ENCODE measurements around the gene IFNA5. TPM values are rescaled to one million over a fixed set of nuclear protein-coding genes. Genes with fewer than 3 reads are reported as not detected.
A peak's percentile ranks its signal among the peaks of the same experiment; 100 is the strongest.

IFNA5 gene
- total RNA-seq: not detected

DNA sequence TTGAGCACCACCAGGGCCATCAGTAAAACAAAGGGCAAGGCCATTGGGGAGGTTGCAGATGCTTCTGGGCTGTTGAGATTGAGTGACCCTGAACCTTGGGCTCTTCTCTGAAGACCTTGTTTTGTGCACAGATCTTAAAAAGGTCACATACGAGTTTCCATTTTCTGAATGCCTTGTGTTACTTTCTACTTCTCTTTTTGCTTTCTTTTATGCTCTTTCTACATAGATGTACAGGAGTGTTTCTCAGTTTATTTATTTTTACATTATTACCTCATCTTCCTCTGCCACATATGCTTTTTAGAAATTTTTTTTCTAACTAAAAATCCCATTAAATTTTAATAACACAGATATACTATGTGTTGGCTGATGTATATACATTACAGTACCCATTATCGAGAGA, at the start of gene IFNA5:
Gene IFNA5, minus strand, starts transcription at position 101 of the 400 bp plus-strand sequence. Its CDS starts 57 bp downstream, at position 44.
- ChIA-PET POLR2A (no interaction called here), CTCF (no interaction called here)
- no peak for DNase-seq
- Mint-ChIP-seq H3K4me1 (no peaks in the 10 kb centered on the region), H3K27me3 (peaks cover 51% of the 10 kb centered on the region), H3K36me3 (ENCODE audit: low read depth) (no peaks in the 10 kb centered on the region), H3K9me3 (no peaks in the 10 kb centered on the region), H3K27ac (no peak within 1 kb of the TSS), H3K4me3 (no peak within 1 kb of the TSS)

DNA sequence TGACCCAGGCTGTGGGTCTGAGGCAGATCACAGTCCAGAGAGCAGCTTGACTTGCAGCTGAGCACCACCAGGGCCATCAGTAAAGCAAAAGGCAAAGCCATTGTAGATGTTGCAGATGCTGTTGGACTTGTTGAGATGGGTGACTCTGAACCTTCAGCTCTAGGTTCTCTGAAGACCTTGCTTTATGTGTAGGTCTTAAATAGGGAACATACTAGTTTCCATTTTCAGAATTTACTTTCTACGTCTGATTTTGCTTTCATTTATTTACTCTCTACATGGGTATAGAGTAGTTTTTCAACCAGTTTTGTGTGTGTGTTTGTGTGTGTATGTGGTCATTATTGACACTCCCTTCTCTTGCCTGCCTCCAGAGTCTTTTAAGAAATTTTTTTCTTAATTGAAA, 45.7 kb upstream of the IFNA5 start, which contains the start of gene IFNA6:
Gene IFNA6, minus strand, starts transcription at position 101 of the 400 bp plus-strand sequence. Its CDS starts 0 bp downstream, at position 101.
- CTCF ChIA-PET: interaction anchor here (1.8 kb wide), 1 partner anchor 24 kb away, joined by 5 read pairs; no protein-coding TSS in a partner anchor
- Mint-ChIP-seq H3K27ac (no peak within 1 kb of the TSS), H3K9me3 (peaks cover 6% of the 10 kb centered on the region), H3K27me3 (peaks cover 69% of the 10 kb centered on the region), H3K4me1 (no peaks in the 10 kb centered on the region), H3K4me3 (no peak within 1 kb of the TSS), H3K36me3 (ENCODE audit: low read depth) (peaks cover 6% of the 10 kb centered on the region)
- POLR2A ChIA-PET: no interaction called here
- no peak for DNase-seq

DNA sequence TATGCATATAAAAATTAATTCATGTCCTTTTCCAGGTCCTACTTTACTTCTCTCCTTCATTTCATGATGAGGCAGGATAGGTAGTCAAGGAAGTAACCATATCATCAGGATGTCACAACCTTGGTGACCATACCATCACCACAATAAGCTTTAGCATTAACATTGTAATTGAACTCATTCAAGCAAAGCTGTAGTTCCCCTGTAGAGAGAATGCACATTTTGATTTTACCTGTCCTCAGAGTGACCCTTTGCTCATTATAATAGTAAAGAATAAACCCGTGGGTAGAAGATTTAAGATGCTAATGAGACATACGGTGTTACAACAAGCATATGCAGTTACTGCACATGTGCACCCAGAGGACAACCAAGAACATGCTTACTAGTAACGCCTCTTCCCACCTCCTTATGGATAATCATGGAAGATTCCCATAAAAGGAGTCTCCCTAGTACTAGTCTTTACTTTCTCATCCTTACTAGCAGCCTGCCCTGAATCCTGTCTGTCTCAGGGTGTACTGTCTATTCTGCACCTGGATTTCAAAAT, 43.4 kb upstream of the IFNA5 start:
- peaks cover 69% of the 10 kb centered on the region for H3K27me3 Mint-ChIP-seq

DNA sequence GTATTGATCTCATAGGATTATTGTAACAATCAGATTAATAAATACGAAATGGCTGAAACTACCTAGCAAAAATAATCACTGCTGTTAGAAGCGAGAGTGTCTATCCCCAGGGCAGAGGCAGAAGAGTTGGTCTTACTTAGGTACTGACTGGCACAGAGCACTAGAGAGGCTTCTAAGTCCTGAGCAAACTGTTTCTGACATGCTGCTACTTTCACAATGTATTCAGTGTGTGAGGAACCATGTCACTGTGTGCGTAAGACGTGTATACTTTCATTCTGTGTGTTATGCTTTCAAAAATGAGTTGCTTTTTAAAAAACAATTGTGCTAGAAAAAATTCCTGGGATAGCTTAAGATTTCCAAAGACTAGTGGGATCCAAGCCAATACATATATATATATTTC, 35.6 kb upstream of the IFNA5 start:
- Mint-ChIP-seq H3K9me3 (peaks cover 10% of the 10 kb centered on the region), H3K36me3 (ENCODE audit: low read depth) (peaks cover 6% of the 10 kb centered on the region), H3K4me1 (peaks cover 9% of the 10 kb centered on the region), H3K4me3 (no peak overlapping the region), H3K27me3 (peaks cover 36% of the 10 kb centered on the region), H3K27ac (no peak overlapping the region)
- CTCF ChIA-PET: no interaction called here
- DNase-seq: no peak
- POLR2A ChIA-PET: no interaction called here

More for the DNA sequence above, 43.4 kb upstream of the IFNA5 start:
- ChIA-PET POLR2A (no interaction called here), CTCF (no interaction called here)
- Mint-ChIP-seq H3K9me3 (peaks cover 8% of the 10 kb centered on the region), H3K4me3 (no peak overlapping the region), H3K4me1 (no peaks in the 10 kb centered on the region), H3K36me3 (ENCODE audit: low read depth) (peaks cover 5% of the 10 kb centered on the region), H3K27ac (no peak overlapping the region)
- DNase-seq: no peak

DNA sequence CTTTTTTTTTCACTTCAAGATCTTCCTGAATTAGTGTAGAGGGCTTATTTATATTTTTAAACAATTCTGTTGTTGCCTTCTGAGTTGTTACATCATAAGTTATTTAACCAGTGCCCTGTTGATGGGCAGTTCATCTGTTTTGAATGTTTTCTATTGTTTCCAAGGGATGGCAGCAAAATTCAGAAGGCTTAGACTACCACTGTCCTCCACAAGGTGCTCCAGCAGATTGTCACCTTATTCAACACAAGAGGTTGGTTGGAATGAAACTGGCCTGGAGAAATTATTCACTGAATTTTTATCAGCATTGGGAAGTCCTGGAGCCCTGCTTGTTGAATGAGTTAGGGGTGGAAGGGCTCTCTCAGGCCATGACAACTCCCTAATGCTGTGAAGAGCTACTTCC, 31.3 kb upstream of the IFNA5 start:
- H3K4me3 Mint-ChIP-seq: no peak overlapping the region
- peaks cover 39% of the 10 kb centered on the region for H3K4me1 Mint-ChIP-seq
- H3K9me3 Mint-ChIP-seq: peaks cover 2% of the 10 kb centered on the region
- DNase-seq: no peak
- H3K27ac Mint-ChIP-seq: no peak overlapping the region
- CTCF ChIA-PET: interaction anchor here (1.0 kb wide), 1 partner anchor 10 kb away, joined by 4 read pairs; no protein-coding TSS in a partner anchor
- peaks cover 27% of the 10 kb centered on the region for H3K36me3 Mint-ChIP-seq (ENCODE audit: low read depth)
- POLR2A ChIA-PET: no interaction called here
- H3K27me3 Mint-ChIP-seq: peaks cover 15% of the 10 kb centered on the region

DNA sequence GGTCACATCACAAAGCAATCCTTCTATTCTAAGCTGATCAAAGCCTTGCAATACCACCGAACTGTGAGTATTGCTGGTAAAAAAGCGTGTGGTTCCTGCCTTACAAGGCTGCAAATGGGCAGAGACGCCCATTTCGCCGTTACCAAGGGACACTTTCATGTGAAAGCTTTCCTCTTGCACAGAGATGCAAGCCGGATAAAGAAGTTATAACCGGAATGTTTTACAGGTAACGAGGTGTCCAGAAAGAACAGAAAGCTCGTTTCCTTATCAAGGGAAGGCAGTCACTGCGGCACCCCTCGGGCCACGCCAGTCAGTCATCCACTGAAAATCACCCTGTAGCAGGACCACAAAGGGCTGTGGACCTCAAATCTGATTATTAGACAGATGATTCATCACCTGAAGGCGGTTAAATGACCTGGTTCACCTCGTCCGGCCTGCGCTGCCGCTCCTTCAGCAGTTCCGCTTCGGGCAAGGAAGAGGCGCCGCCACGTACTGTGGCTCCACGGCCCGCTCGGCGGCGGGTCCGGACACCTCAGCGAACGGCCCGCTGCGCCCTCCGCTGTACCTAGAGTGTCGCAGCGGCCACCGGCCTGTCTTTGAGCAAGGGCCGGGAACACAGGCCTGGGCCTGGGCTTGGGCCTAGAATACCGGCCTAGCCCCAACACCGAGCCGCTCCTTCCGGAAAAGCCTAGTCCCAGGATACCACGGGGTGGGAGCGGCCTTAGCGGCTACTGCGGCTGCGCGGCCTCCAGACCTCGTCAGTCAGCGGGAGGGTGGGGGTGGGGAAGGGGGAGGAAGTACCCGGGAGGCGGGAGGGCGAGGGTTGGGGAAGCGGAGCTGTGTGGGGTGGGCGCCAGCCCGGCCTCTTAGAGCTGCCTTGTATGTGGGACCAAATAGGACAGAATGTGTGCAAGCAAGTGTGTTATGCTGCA, 29.9 kb upstream of the IFNA5 start, which contains the start of gene KLHL9:
Gene KLHL9, minus strand, starts transcription at position 704 of the 932 bp plus-strand sequence. Its CDS starts 545 bp downstream, at position 159.
- peaks cover 37% of the 10 kb centered on the region for H3K36me3 Mint-ChIP-seq (ENCODE audit: low read depth)
- POLR2A ChIA-PET: no interaction called here
- peak; percentile 87 for DNase-seq
- H3K4me1 Mint-ChIP-seq: peaks cover 50% of the 10 kb centered on the region
- H3K9me3 Mint-ChIP-seq: peaks cover 2% of the 10 kb centered on the region
- peaks cover 12% of the 10 kb centered on the region for H3K27me3 Mint-ChIP-seq
- H3K27ac Mint-ChIP-seq: peak within 1 kb of the TSS; percentile 96
- CTCF ChIA-PET: interaction anchor here (0.8 to 2.0 kb wide), 5 partner anchors 9 to 224 kb away, joined by 3 to 10 read pairs (median 5); no protein-coding TSS in a partner anchor
- H3K4me3 Mint-ChIP-seq: peak within 1 kb of the TSS; percentile 91

DNA sequence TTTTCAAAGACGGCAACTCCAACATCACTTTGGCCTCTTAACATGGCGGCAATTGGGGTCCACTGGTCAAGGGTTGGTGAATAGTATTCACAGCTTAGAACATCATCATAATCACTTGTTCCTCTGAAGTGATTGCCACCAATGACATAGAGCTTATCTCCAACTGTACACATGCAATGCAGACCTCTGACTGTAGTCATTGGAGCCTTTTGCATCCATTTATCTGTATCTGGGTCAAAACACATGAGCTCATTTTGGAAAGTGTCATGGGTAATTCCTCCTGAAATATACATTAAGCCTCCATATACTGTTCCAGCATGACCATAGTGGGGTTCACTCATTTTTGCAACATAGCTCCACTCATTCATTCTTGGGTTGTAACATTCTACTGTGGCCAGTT, 28.1 kb upstream of the IFNA5 start:
- Mint-ChIP-seq H3K36me3 (ENCODE audit: low read depth) (peaks cover 41% of the 10 kb centered on the region), H3K27ac (no peak overlapping the region), H3K4me3 (peak overlapping the region; percentile 91), H3K9me3 (peaks cover 2% of the 10 kb centered on the region), H3K4me1 (peaks cover 59% of the 10 kb centered on the region), H3K27me3 (peaks cover 3% of the 10 kb centered on the region)
- CTCF ChIA-PET: interaction anchor here (0.6 to 2.0 kb wide), 2 partner anchors 63 to 251 kb away, joined by 3 to 10 read pairs; no protein-coding TSS in a partner anchor
- POLR2A ChIA-PET: no interaction called here
- DNase-seq: no peak

DNA sequence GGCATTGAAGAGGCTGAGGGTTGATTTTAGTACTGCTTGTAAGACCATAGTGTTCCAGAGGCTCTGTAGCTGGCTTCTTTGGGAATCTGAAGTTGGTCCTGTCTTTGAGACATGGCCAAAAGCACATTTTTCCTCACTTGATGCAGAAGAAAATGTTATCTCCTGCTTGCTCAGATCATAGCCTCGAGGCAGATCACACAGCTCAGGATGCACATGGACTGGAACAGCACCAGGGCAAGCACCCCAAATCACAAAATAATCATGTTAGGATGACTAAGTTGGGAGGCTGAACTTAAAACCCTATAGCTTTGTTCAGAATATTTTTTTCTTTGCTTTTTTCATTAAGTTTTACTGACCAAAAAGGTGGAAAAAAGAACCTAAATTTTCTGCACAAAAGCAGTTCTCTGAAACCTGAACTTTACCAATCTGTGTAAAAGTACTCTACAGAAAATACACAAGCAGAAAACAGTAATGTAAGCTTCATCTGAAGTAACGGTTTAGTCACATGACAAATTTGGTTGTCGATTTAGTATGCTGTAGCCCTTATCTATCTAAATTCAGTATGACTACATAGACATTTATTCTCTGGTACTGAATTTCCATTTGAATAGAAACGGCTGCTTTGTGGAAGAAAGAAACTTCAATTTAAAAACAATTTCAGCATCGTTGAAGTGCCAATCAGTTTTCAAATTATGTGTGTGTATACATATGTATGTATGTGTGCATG, 26.7 kb upstream of the IFNA5 start:
- CTCF ChIA-PET: interaction anchor here (2.3 kb wide), 1 partner anchor 64 kb away, joined by 5 read pairs; no protein-coding TSS in a partner anchor
- Mint-ChIP-seq H3K27me3 (no peaks in the 10 kb centered on the region), H3K36me3 (ENCODE audit: low read depth) (peaks cover 41% of the 10 kb centered on the region), H3K4me1 (peaks cover 65% of the 10 kb centered on the region), H3K27ac (no peak overlapping the region), H3K4me3 (no peak overlapping the region), H3K9me3 (peaks cover 2% of the 10 kb centered on the region)
- POLR2A ChIA-PET: no interaction called here
- no peak for DNase-seq

DNA sequence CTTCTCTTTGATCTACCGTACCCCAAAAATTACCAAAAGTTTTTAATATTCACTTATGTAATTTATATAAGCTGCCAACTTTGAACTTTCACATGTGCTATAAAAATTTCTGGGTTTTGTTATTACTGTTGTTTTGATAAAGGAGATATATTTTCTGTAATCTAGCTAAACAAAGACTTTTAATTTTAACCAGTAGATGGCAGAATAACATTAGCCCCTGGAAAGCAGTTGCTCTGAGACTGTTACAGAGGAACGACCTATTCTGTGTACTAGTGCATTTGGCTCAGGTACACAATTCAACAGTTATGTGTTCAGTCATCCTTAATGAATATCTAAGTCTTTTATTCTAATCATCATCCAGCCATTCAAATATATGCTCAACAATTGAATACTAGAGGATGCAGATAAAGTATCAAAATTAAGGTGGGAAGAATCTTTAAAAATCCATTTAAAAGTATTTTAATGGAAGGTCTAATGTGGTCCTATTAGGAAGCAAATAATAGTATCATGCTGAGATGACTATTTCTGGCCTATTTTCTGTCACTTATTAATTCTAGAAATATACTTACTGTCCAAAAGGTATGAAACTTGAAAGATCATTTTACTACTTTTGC, 21.5 kb upstream of the IFNA5 start:
- DNase-seq: peak; percentile 22
- no peak overlapping the region for H3K4me3 Mint-ChIP-seq
- no peaks in the 10 kb centered on the region for H3K9me3 Mint-ChIP-seq
- peaks cover 42% of the 10 kb centered on the region for H3K36me3 Mint-ChIP-seq (ENCODE audit: low read depth)
- POLR2A ChIA-PET: no interaction called here
- peaks cover 39% of the 10 kb centered on the region for H3K4me1 Mint-ChIP-seq
- H3K27ac Mint-ChIP-seq: no peak overlapping the region
- H3K27me3 Mint-ChIP-seq: no peaks in the 10 kb centered on the region
- CTCF ChIA-PET: interaction anchor here (0.6 to 2.0 kb wide), 11 partner anchors 8 to 1794 kb away, joined by 3 to 8 read pairs (median 4); partner anchors contain the start of genes IFNA6 and KLHL9

DNA sequence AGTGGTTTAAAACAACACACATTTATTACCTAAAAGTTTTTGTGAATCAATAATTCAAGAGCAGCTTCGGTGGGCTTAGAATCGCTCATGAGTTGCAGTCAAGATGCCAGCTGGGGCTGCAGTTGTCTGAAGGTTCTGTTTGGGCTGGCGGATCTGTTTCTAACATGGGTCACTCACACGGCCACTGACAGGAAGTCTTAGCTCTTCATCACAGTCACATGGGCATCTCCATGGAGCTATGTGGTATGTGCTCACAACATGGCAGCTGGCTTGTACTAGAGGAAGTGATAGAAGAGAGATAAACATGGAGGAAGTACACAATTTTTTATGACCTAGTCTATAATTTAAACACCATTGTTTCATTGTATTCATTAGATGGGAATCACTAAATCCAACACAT, 18.9 kb upstream of the IFNA5 start:
- Mint-ChIP-seq H3K9me3 (no peaks in the 10 kb centered on the region), H3K27ac (no peak overlapping the region), H3K36me3 (ENCODE audit: low read depth) (peaks cover 31% of the 10 kb centered on the region), H3K27me3 (no peaks in the 10 kb centered on the region), H3K4me1 (peaks cover 22% of the 10 kb centered on the region), H3K4me3 (no peak overlapping the region)
- ChIA-PET POLR2A (no interaction called here), CTCF (no interaction called here)
- no peak for DNase-seq

DNA sequence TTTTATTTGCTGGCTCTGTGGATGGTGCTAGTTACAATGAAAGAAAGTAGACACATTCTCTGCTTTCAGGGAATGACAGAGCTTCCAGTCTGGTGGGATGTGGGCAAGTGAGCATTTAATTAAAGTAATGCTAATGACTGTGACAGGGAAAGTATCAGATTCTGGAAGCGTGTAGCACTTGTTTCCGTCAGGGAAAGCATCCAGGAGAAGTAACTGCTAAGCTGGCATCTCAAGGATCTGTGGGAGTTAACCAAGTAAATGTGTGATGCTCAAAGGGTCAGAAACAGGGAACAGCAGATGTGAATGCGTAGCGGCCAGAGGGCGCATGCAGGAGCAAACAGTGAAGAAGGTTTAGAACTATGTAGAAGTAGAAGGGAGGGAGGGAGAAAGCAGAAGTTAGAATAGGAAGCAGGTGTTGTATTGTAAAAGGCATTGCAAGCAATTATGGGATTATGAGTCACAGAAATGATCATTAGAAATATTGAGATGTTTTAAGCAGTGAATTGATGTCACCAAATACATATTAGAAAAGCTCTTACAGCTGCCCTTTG, 17.9 kb upstream of the IFNA5 start:
- Mint-ChIP-seq H3K27me3 (no peaks in the 10 kb centered on the region), H3K36me3 (ENCODE audit: low read depth) (peaks cover 31% of the 10 kb centered on the region), H3K4me1 (peaks cover 20% of the 10 kb centered on the region), H3K27ac (no peak overlapping the region), H3K9me3 (no peaks in the 10 kb centered on the region), H3K4me3 (no peak overlapping the region)
- DNase-seq: no peak
- ChIA-PET CTCF (interaction anchor here (0.6 to 1.1 kb wide), 2 partner anchors 12 to 72 kb away, joined by 3 read pairs; partner anchors contain the start of gene KLHL9), POLR2A (interaction anchor here (0.6 kb wide), 1 partner anchor 103 kb away, joined by 3 read pairs; no protein-coding TSS in a partner anchor)

DNA sequence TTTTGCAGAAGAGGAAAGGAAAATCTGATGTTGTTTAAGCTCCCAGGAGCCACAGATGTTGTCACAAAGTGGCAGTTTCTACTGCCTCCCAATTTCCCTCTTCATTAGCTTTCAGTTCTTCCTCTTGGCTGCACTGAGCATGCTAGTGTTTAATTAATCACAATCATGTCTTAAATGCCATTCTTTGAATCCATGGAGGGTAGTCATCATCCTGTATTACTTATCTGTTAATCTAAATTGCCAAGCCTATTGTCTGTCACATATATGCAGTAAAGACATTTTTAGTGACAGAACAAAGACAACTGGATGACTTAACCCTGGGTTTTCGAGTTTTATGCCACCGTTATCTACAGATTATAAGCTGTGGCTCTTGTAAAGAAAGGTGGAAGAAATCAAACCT, 15.4 kb upstream of the IFNA5 start:
- DNase-seq: no peak
- ChIA-PET CTCF (no interaction called here), POLR2A (no interaction called here)
- Mint-ChIP-seq H3K27me3 (no peaks in the 10 kb centered on the region), H3K27ac (no peak overlapping the region), H3K36me3 (ENCODE audit: low read depth) (peaks cover 27% of the 10 kb centered on the region), H3K4me1 (peaks cover 9% of the 10 kb centered on the region), H3K4me3 (no peak overlapping the region), H3K9me3 (no peaks in the 10 kb centered on the region)

All from activated CD4-positive, alpha-beta T cell treated with anti-CD3 and anti-CD28 coated beads, Interleukin-2, amount 10 ng/mL, durations not matched to agents 7 days and 5 days (primary cell).